ENCODE data around the gene UBR3. TPM values are rescaled to one million over a fixed set of nuclear protein-coding genes. Genes with fewer than 3 reads are reported as not detected.

Gene UBR3
- polyA plus RNA-seq, 2 of the 4 experiments (the other 2 are of a cell fraction): 11.0 to 23.1 TPM

GRCh38 chr2:170047331-170048065, 220.2 kb downstream of the UBR3 start:
- Histone ChIP-seq H3K9me3 (no peaks in the 10 kb centered on the region), H3K4me1 (0 out of 3 replicates have a peak, but pooled peaks cover 4% of the 10 kb centered on the region), H3K4me3 (no peak overlapping the region), H3K4me2 (no peak overlapping the region), H3K27ac (no peak overlapping the region)
- CTCF ChIA-PET: interaction anchor here (1.8 kb wide), 1 partner anchor 297 kb away, joined by 3 read pairs; no protein-coding TSS in a partner anchor
- POLR2A ChIA-PET: no interaction called here
- 90% methylated on average over 3 of the region's 3 CpGs for WGBS (ENCODE audit: missing lambda C conversion rate)
- no peak for FAIRE-seq
- ATAC-seq: no peak
- DNase-seq (ENCODE audit: low read depth in 1 of 2, low spot score in 1 of 2): no peak
- no peak for TF ChIP-seq HEYL (CRISPR knock-in tag; IDR thresholded peaks at IDR 0.05)
- TF ChIP-seq EHF (CRISPR knock-in tag; IDR thresholded peaks at IDR 0.05): no peak
- TF ChIP-seq MAFK (IDR thresholded peaks at IDR 0.05; ENCODE audit: partially characterized antibody): peak; percentile 61

GRCh38 chr2:170052151-170052550, 224.9 kb downstream of the UBR3 start:
- TF ChIP-seq RNF2 (IDR thresholded peaks at IDR 0.05; ENCODE audit: borderline replicate concordance, low read depth): no peak
- no peak for TF ChIP-seq ATOH8 (CRISPR knock-in tag; IDR thresholded peaks at IDR 0.05; ENCODE audit: low read depth)
- no peak for TF ChIP-seq USF2 (IDR thresholded peaks at IDR 0.05)
- TF ChIP-seq FOSL2 (IDR thresholded peaks at IDR 0.05): no peak
- TF ChIP-seq FOSL2 (CRISPR knock-in tag; IDR thresholded peaks at IDR 0.05): peak; percentile 53; the same call in 1 of the 2 replicates
- 94% methylated on average over 2 of the region's 2 CpGs for WGBS (ENCODE audit: missing lambda C conversion rate)
- FAIRE-seq (no peak), ATAC-seq (no peak), DNase-seq (ENCODE audit: low read depth in 1 of 2, low spot score in 1 of 2) (no peak)
- H3K4me3 ChIP-seq: no peak overlapping the region
- no peak overlapping the region for H3K27ac ChIP-seq
- H3K4me2 ChIP-seq: no peak overlapping the region
- H3K9me3 ChIP-seq: no peaks in the 10 kb centered on the region
- POLR2A ChIA-PET: no interaction called here
- H3K4me1 ChIP-seq: 0 out of 3 replicates have a peak, but pooled peaks cover 4% of the 10 kb centered on the region
- CTCF ChIA-PET: interaction anchor here (0.8 kb wide), 1 partner anchor 21 kb away, joined by 3 read pairs; no protein-coding TSS in a partner anchor

- no peak for ATAC-seq
- POLR2A ChIA-PET: no interaction called here
- Histone ChIP-seq H3K4me3 (no peak overlapping the region), H3K4me1 (0 out of 3 replicates have a peak, but pooled peaks cover 4% of the 10 kb centered on the region), H3K27ac (no peak overlapping the region), H3K9me3 (no peaks in the 10 kb centered on the region), H3K4me2 (no peak overlapping the region)
- FAIRE-seq: no peak
- TF ChIP-seq NFE2L2 (conservative IDR thresholded peaks at IDR 0.05; ENCODE audit: low read length) (no peak), CHD4 (IDR thresholded peaks at IDR 0.05; ENCODE audit: borderline replicate concordance) (no peak), FOSL2 (IDR thresholded peaks at IDR 0.05) (no peak), FOSL2 (CRISPR knock-in tag; IDR thresholded peaks at IDR 0.05) (no peak), CBX8 (IDR thresholded peaks at IDR 0.05) (no peak), EHMT2 (IDR thresholded peaks at IDR 0.05; ENCODE audit: low read depth) (no peak), EP300 (IDR thresholded peaks at IDR 0.05) (no peak), TP53 (CRISPR knock-in tag; IDR thresholded peaks at IDR 0.05) (no peak), BCL3 (IDR thresholded peaks at IDR 0.05) (no peak), MAZ (IDR thresholded peaks at IDR 0.05; ENCODE audit: borderline replicate concordance, low read depth, low read length) (no peak), ZNF302 (CRISPR knock-in tag; IDR thresholded peaks at IDR 0.05) (no peak), RFX5 (IDR thresholded peaks at IDR 0.05) (no peak), ATOH8 (CRISPR knock-in tag; IDR thresholded peaks at IDR 0.05; ENCODE audit: low read depth) (no peak), E2F6 (IDR thresholded peaks at IDR 0.05; ENCODE audit: borderline replicate concordance, low read depth) (no peak), ZSCAN20 (CRISPR knock-in tag; IDR thresholded peaks at IDR 0.05) (no peak), FOXS1 (CRISPR knock-in tag; IDR thresholded peaks at IDR 0.05) (no peak), CHD2 (IDR thresholded peaks at IDR 0.05; ENCODE audit: low read length, partially characterized antibody) (no peak), HDAC2 (IDR thresholded peaks at IDR 0.05) (no peak)
- DNase-seq (ENCODE audit: low read depth in 1 of 2, low spot score in 1 of 2): no peak
- 88% methylated on average over 5 of the region's 5 CpGs for WGBS (ENCODE audit: missing lambda C conversion rate)
- CTCF ChIA-PET: interaction anchor here (0.9 kb wide), 1 partner anchor 11 kb away, joined by 3 read pairs; no protein-coding TSS in a partner anchor
Observed at GRCh38 chr2:170054997-170055396, 227.7 kb downstream of the UBR3 start.
